ENCODE measurements around the gene JCHAIN.

JCHAIN gene

DNA sequence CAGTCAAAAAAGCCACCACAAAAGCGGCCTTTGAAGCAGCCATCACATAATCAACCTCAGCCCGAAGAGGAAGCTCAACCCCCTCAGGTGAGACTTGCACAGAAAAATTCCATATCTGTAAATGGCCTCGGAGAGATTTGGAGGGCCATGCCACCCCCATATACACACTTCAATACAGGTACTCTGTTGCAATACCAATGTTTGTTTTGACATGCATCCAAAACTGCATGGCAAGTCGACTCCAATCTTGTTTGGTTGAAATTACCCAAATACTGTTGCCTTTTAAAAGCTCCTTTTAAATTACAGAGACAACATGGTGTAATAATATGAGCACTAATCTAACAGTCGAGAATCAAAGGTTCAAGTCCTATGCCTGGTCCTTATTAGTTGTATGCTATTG is 31.8 kb downstream of the JCHAIN start:
- no peak for DNase-seq

DNA sequence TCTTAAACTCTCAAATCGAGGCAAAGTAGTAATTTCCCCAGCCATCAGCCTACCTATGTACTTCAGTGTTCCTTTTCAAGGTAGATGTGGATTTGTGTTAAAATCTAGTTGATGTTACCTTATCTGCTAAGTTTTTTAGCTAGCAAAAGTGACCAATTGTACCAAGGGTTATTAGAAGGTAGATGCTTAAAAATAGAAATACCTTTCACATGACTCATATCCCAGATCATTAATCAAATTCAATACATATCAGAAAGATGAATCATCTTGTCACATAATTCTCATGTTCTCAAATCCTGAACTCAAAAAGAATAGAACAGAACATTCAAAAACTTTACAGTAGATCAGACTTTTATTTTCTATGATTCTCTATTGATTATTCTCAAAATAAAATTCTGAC is 34.3 kb downstream of the JCHAIN start:
- no peak for DNase-seq

DNA sequence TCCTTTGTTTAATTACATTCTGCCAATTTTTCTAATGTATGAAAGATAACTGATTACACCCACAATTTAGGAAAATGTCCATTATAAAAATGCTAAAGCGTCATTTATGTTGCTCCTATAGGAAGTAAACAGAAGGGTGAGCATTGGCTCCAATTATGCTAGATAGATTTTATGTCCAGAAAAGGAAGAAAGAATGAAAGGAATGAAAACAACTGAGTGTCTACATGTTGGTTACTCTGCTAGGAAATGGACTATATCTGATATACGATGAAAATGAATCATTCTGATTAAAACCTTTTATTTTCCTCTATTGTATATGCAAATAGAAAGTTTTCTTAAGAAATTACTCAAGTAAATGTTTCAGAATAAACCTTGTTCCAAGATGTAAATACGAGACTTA is 36.1 kb downstream of the JCHAIN start:
- DNase-seq = no peak

DNA sequence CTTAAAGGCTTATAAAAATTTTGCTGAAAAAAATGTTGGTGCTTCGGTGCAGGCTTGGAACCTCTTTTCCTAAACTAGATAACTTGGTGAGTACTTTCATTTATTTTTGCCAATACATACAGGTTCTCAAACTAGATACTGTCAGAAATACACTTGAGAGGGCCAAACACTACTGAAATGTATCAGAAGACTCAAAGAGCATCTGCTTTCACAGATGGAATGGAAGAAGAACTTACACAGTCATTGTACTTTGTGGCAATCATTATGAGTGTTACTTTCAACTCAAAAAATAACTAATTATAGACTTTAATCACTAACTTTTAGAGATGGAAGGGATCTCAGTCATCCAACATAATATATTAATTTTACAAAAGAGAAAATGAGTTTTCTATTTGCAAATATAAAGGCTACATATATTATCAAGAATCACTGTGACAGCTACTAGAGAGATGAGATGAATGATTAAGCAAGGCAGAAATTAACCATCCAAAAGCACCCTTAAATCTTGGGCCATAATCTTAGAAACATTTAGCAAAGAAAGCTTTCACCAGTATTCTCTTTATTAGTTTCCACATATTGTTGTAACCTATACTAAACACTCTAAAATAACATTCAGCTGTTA is 36.7 kb downstream of the JCHAIN start:
- DNase-seq = no peak

DNA sequence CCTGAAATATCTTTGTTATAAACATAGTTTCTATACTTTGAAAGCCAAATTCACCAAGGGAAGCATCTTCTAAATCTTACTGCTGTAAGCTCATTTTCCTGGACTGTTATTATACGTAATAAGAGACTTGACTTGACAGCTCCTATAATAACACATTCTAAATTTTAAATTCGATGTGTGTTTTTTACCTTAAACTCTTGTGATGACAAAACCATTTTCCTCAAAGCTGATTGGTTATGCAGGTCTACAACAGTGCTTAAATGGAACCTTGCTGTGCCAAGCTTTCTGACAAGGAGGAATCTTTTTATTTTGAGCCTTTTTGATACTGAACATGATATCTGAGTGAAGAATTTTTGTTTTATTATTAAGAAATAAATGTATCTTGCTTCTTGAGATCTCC is 37.9 kb downstream of the JCHAIN start, which contains the start of gene ENAM:
Gene ENAM (plus strand): TSS at position 301 of the 400 bp plus-strand sequence. CDS start 757 bp downstream, outside the sequence.
- DNase-seq = no peak

DNA sequence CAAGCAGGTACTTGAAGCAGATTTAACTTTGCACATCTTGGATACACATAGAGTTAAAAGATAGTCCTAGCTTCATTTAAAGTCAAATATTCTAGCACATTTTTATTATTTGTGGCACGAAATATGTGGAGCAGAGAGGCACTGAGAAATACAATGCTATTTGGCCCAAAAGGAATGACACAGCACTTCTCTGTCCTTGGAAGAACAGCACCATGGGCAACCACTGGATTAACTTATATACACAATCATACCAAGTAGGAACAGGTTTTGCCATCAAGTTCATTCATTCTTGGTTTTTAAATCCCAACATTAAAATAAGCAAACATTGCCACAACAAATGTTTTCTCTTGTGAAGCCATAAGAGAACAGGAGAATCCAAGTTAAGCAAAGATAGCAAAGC is 38.7 kb downstream of the JCHAIN start:
- DNase-seq = no peak

DNA sequence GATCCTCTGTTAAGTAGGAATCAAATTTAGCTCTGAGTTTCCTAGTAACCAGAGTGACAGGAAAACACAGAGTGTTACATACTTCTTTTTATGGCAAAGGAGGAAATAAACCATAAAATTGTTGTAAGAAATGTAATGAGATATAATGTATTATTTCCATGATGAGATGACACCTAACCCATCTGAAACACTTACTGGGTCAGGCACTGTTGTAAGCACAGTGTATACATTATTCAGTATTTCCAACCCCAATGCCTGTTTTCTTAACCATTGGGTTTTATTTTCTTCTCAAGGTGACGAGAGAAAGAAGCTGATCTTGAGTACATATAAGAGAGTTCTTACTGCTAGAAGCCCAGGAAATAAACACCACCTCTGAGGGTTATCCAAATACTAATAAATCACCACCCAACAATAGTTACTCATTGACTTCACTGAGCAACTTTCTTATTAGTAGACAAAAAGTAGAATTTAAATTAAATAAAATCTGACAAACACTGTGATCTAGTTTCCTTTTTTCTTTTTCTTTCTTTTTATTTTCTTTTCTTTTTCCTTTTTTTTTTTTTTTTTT is 42.0 kb downstream of the JCHAIN start:
- DNase-seq = no peak

DNA sequence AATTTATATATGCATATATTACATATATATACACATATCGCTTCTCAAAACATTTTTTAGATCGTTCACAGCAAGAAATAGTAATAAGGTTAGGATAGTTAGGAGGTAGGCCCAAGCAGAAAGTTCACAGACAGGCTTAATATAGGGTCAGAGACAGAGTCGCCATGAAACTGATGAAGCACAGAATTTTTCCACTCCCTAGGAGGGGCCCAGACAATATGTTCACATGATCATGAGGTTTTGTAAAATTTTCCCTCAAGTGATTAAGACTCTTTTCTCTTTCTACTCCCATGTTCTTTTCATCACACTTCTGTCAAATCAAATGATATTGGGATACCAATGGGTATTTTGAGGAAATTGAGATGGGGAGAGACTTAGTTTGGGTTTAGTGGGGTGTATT is 43.0 kb downstream of the JCHAIN start:
- DNase-seq = no peak

DNA sequence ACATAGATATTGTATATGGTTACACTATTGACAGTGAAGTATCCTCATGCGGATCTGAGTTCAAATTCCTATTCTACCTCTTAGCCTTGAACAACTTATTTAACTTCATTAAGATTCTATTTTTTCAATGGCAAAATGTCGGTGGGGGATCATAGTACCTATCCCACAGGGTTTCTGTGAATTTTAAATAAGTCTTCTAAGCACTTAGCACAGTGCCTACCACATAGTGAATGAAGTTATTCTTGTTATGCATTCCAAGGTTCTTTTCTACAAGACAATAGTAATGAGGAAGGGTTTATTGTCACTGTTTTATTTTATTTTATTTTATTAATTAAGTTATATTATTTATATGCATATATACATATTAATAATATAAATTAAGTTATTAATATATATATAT is 46.5 kb downstream of the JCHAIN start:
- no peak for DNase-seq

DNA sequence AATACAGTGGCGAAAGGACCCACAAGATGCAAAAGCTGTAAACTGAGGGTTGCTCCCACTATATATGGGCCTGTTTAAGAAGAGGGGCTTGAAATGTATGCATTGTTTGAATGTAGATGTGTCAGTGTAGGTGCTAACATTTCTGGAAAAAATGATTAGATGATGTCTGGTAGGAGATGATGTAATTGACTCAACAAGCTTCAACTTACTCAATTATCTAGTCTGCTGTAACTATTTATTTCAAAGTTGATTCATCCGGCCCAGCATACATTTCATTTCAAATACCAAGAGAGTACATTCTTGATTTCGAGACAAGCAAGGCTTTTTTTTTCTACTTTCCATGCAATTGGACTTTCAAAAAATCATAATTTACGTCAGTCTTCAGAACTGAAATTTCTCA is 47.0 kb downstream of the JCHAIN start:
- DNase-seq = peak in 1 of 2 experiments; percentile 26

DNA sequence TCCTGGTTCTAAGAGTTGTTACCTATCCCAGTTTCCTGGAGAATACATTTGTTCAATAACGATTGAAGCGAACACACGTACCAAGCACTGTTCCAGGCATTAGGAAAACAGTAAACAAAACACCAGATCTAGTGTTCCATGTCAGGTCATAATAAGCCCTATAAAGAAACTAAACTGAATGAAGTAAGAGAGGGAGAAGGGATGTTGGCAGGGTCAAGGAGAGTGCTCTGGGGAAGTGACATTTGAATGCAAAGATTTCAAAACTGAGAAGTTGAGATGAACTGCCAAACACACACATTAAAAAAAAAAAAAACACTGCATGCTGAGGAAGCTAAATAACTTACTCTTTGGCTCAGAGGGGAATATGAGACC is 52.1 kb downstream of the JCHAIN start:
- no peak for DNase-seq

DNA sequence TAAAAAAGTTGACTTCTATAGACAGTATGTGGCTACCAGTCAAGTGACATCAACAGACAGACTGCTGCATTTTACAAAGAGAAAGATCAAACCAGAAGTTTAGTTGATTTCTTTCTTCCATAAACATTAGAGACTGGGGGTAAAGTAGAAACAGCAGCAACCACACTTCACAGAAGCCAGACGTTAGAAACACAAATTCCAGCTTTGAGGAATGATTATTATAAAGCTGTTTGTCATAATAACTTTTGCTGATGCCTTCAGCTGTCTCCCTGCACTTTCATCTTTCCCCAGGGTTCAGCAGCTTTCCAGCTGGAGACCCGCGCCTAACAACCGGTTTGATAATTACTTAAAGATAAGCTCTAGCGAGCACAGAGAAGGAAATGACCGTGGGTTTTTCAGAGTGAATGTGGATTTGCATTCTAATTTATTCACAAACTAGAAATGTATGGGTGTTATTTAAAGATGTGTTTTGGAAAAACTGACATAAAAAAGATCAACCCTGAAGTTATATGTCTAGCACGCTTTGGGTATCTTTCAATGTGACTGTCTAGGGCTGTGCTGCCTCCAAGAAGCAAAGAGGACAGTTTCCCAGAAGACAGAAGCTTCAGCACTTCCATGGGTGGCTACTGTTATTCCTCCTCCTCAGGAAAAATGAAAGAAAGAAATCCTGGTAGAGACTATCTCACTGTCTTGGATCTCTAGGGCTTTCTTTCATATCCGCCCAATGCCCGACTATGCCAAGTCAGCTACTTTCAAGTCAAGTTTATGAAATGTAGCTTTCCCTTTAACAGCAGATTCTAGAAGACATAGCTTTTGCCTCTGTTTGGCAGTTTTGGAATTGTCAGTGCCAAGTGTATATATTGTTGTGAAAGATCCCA is 52.8 kb downstream of the JCHAIN start:
- no peak for DNase-seq

DNA sequence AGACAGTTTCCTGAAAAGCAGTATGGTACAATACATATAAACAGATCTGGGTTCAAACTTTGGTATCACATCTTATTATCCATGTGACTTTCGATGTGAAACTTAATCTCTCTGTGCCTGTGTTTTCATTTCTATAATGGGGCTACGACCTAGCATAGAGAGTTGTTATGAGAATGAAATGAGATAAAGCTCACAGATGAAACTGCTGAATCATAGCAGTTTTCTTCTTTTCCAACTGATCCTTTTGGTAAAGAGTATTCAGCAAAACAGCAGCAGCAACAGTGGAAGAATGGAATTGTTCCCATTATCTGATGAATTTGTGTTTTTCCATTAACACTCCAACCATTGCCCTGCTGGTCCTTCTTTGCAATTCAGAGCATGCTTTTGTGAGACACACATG is 58.0 kb downstream of the JCHAIN start:
- no peak for DNase-seq

DNA sequence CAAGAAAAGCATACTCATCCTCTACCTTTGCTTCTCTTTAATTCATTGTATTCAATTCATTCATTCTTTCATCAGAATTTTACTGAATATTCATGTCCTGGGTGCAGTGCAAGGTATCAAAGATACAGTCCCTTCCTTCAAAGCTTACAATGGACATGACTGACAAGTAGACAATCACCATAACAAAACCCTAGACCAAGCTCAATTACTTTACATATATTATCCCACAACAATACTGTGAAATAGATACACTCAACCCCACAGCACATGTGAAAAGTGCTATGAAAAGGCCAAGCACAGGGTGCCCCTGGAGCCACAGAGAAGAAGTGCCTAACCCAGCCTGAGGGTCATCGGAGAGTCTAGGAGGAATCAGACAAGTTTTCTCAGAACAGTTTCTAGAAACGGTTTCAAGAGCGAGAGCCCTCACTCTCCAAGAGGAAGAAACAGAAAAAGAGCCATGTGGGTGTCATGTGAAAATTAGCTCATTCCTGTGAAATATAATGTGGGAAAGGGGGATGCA is 58.9 kb downstream of the JCHAIN start:
- no peak for DNase-seq

DNA sequence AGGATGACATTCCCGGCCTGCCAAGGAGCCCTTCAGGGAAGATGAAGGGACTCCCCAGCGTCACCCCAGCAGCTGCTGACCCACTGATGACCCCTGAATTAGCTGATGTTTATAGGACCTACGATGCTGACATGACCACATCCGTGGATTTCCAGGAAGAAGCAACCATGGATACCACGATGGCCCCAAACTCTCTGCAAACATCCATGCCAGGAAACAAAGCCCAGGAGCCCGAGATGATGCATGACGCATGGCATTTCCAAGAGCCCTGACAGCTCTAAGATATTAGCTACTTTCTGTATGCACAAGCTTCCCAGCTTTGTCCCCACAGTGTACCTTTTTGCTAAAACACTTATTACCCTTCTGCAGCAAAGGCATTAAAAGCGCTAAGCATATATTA is 59.8 kb downstream of the JCHAIN start:
- no peak for DNase-seq
